SU-DHL-6 (cell line): ENCODE results near the gene OTUD5.

Experiments used
- CTCF ChIP-seq: fragments of 200-600 bp; sonication (generic); IDR thresholded peaks from one replicate; pipeline ENCODE4 v1.5.1; 2017; ENCODE audit warnings: antibody characterized with exemption, mild to moderate bottlenecking, low read length, moderate library complexity; ENCODE audit not compliant: insufficient read depth, poor library complexity, severe bottlenecking
- EZH2phosphoT487 ChIP-seq: fragments of 200-600 bp; sonication (generic), shearing (Covaris generic); conservative IDR thresholded peaks from 2 replicates; pipeline ENCODE4 v1.6.1; 2018; ENCODE audit warnings: mild to moderate bottlenecking, antibody characterized with exemption, low read length, moderate library complexity, mixed read lengths

DNA sequence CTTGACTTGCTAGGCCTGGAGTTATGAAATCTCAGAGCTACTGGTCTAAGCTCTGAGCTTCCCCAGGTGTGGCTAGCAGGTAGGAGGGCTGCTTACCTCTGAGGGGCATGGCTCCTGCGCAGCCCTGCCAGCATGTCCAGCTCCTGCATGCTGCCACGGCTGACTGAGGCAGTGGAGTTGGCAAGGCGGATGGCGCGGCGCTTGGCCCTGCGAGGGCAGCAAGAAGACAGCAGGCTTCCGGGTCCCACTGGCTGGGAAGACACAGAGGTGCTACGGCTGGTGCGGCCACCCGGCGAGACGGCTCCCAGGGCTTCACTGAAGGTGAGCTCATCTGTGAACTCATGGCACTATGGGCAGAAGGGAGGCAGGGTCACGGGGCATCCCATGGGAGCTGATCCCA is 8.6 kb upstream of the OTUD5 start:
- TF ChIP-seq EZH2phosphoT487 (no peak), CTCF (no peak)
